Ishikawa (cell line): ENCODE data around the gene GC.

Experiments
- EP300 ChIP-seq: IDR thresholded peaks from 2 replicates; pipeline ENCODE4 v1.6.1; 2012; ENCODE audit warnings: borderline replicate concordance
- REST ChIP-seq: IDR thresholded peaks from 2 replicates; pipeline ENCODE4 v1.6.1; 2012; ENCODE audit warnings: low read depth, mild to moderate bottlenecking
- ZBTB7A ChIP-seq: IDR thresholded peaks from 2 replicates; pipeline ENCODE4 v1.6.1; 2012; ENCODE audit warnings: low read depth

- TF ChIP-seq ZBTB7A (no peak), REST (no peak), EP300 (no peak)
Observed at GRCh38 chr4:71765821-71766383, 18.0 kb downstream of the GC start.
